ENCODE results near the gene SPON1. TPM values are rescaled to one million over a fixed set of nuclear protein-coding genes. Genes with fewer than 3 reads are reported as not detected.

Gene SPON1
- total and polyA plus RNA-seq, 2 of the 8 experiments (the other 6 are each of a cell fraction or from before 2014, with no cell fraction given), result 1.5 to 5.4 TPM

DNA sequence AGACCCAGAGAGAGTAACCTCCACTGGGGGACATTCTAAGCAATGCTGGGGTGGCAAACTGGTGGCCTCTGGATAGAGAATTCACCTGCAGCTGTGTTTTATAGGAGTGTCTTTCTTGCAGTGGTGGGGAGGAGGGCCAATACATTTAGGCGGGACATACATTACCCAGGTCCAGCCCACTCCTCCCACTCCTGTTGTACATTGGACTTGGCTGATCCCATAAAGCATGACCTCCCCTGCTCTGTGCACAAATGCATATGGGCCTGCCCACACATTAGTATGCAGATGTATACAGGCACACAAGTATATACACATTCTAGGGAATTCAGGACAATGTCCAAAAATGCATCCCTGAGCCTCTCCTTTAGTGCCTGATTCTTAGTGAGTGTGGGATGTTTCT, 297.4 kb downstream of the SPON1 start:
- H3K23me2 ChIP-seq (ENCODE audit: low read depth, low read length), result no peaks in the 10 kb centered on the region
- no peak overlapping the region for H4K91ac ChIP-seq (replicated peaks; ENCODE audit: insufficient read length, low read length)
- CTCF ChIA-PET (ENCODE audit: partially characterized antibody), result interaction anchor here (1.7 kb wide), 1 partner anchor 153 kb away, joined by 4 read pairs; no protein-coding TSS in a partner anchor
- no peak overlapping the region for H2BK5ac ChIP-seq (ENCODE audit: low read depth, low read length)
- TF ChIP-seq PHF8 (conservative IDR thresholded peaks at IDR 0.05; ENCODE audit: low read depth, low read length), result no peak
- 0 out of 2 replicates have a peak, but pooled peaks have one; percentile 6 for TF ChIP-seq POLR2AphosphoS5 (IDR thresholded peaks at IDR 0.05; ENCODE audit: low read depth, low read length)
- TF ChIP-seq RBBP5 (IDR thresholded peaks at IDR 0.05; ENCODE audit: borderline replicate concordance, low read depth, low read length), result no peak
- H3K79me1 ChIP-seq (ENCODE audit: low read depth, low read length), result no peaks in the 10 kb centered on the region
- FAIRE-seq (no peak), DNase-seq (ENCODE audit: low read depth in 1 of 2, low spot score in 2 of 2) (no peak)
- no peaks in the 10 kb centered on the region for H3K79me2 ChIP-seq (ENCODE audit: control insufficient read depth in 1 of 2, insufficient read depth in 2 of 2, low read length in 2 of 2)
- H4K8ac ChIP-seq (ENCODE audit: extremely low read depth, insufficient read depth, low read length), result no peak overlapping the region
- no peak overlapping the region for H2BK120ac ChIP-seq (replicated peaks; ENCODE audit: low read depth, low read length)
- no peak overlapping the region for H4K5ac ChIP-seq (ENCODE audit: insufficient read length, low read depth, low read length)
- H3K9me3 ChIP-seq (ENCODE audit: insufficient read depth in 2 of 2, low read depth in 1 of 2, low read length in 1 of 2), result peaks cover 5 to 18% of the 10 kb centered on the region in 2 experiments
- peaks cover 0 to 3% (median 0%) of the 10 kb centered on the region in 4 experiments; a peak in 2 of 8 replicates for H3K36me3 ChIP-seq (ENCODE audit: control insufficient read depth in 2 of 4, insufficient read depth in 4 of 4, low read length in 3 of 4)
- no peak overlapping the region for H3K4me3 ChIP-seq (ENCODE audit: extremely low read depth in 1 of 4, insufficient read depth in 2 of 4, low read depth in 3 of 4, low read length in 4 of 4)
- no peak overlapping the region for H3K14ac ChIP-seq (ENCODE audit: insufficient read length)
- H3K4me2 ChIP-seq (ENCODE audit: insufficient read depth in 1 of 2, low read depth in 2 of 2, low read length in 2 of 2), result no peak overlapping the region
- H2AFZ ChIP-seq (ENCODE audit: low read length), result no peak overlapping the region
- H3K23ac ChIP-seq (ENCODE audit: insufficient read length), result no peak overlapping the region
- no peak overlapping the region for H2BK12ac ChIP-seq (ENCODE audit: low read depth, low read length)
- H3K27ac ChIP-seq (ENCODE audit: low read depth, low read length), result no peak overlapping the region
- H3K27me3 ChIP-seq (replicated peaks in 1 of 4; ENCODE audit: control insufficient read depth in 3 of 4, extremely low read depth in 1 of 4, insufficient read depth in 3 of 4, low read length in 3 of 4), result no peaks in the 10 kb centered on the region
- H2BK20ac ChIP-seq (ENCODE audit: low read length), result no peak overlapping the region
- 100% methylated on average over 1 of the region's 1 CpG; no CpG with 5 or more reads in 1 of the 2 experiments for WGBS, 2 experiments (ENCODE audit: extremely low coverage in 1 of 2, insufficient coverage in 1 of 2, insufficient read length in 1 of 2, insufficient replicate concordance in 2 of 2, low coverage in 1 of 2, low lambda C conversion rate in 2 of 2, missing lambda C conversion rate in 1 of 2)
- no peak overlapping the region for H2BK15ac ChIP-seq (ENCODE audit: low read length)
- H3K56ac ChIP-seq (replicated peaks; ENCODE audit: insufficient read length, low read depth, low read length), result no peak overlapping the region
- H2AK5ac ChIP-seq (ENCODE audit: low read depth, low read length), result no peak overlapping the region
- POLR2A ChIA-PET (ENCODE audit: partially characterized antibody), result interaction anchor here (2.0 kb wide), 1 partner anchor 110 kb away, joined by 5 read pairs; no protein-coding TSS in a partner anchor
- no peaks in the 10 kb centered on the region; a peak in 1 of 7 replicates for H3K4me1 ChIP-seq (replicated peaks in 1 of 4; ENCODE audit: control insufficient read depth in 3 of 4, insufficient read depth in 4 of 4, low read length in 3 of 4)
- no peak overlapping the region for H3K9ac ChIP-seq (replicated peaks in 1 of 4; ENCODE audit: extremely low read depth in 1 of 4, low read depth in 3 of 4, low read length in 3 of 4)
- H3K4ac ChIP-seq (replicated peaks; ENCODE audit: insufficient read length, low read depth, low read length), result no peak overlapping the region
- H3K18ac ChIP-seq (ENCODE audit: extremely low read depth, low read length), result no peak overlapping the region
- H4K20me1 ChIP-seq (replicated peaks in 1 of 2; ENCODE audit: control insufficient read depth in 1 of 2, insufficient read depth in 2 of 2, low read length in 2 of 2), result no peaks in the 10 kb centered on the region
